Measurements from ENCODE around the gene ARHGEF7.

GRCh38 chr13:111202156-111202621 lies 87.1 kb downstream of the ARHGEF7 start:
- TF ChIP-seq CTCF (IDR thresholded peaks at IDR 0.05 in 2 of 3, conservative IDR thresholded peaks at IDR 0.05 in 1 of 3; ENCODE audit: borderline replicate concordance in 1 of 3, insufficient read depth in 1 of 3, low read depth in 2 of 3, low read length in 2 of 3) (no peak), EZH2 (IDR thresholded peaks at IDR 0.05) (no peak), FOSL1 (IDR thresholded peaks at IDR 0.05; ENCODE audit: low read depth) (no peak), SP1 (IDR thresholded peaks at IDR 0.05; ENCODE audit: low read depth) (no peak), POLR2AphosphoS5 (IDR thresholded peaks at IDR 0.05; ENCODE audit: low read depth, low read length) (no peak), EGR1 (IDR thresholded peaks at IDR 0.05; ENCODE audit: low read depth) (no peak), REST (IDR thresholded peaks at IDR 0.05; ENCODE audit: low read depth) (no peak), SIN3A (IDR thresholded peaks at IDR 0.05; ENCODE audit: low read depth) (no peak), POLR2A (IDR thresholded peaks at IDR 0.05; ENCODE audit: borderline replicate concordance, extremely low read depth, insufficient read depth, insufficient read length) (no peak), EZH2phosphoT487 (IDR thresholded peaks at IDR 0.05; ENCODE audit: borderline replicate concordance) (no peak), ZFX (IDR thresholded peaks at IDR 0.05) (no peak)
